ENCODE measurements around the gene CD63.
A peak's percentile ranks its signal among the peaks of the same experiment; 100 is the strongest.

The CD63 gene

GRCh38 chr12:55707841-55708694 is 20.7 kb downstream of the CD63 start, which contains the start of gene ITGA7:
TSS of gene ITGA7 (minus strand) at chr12:55707904. CDS start at chr12:55707682, 222 bp downstream.
- TF ChIP-seq, protein P1, sequence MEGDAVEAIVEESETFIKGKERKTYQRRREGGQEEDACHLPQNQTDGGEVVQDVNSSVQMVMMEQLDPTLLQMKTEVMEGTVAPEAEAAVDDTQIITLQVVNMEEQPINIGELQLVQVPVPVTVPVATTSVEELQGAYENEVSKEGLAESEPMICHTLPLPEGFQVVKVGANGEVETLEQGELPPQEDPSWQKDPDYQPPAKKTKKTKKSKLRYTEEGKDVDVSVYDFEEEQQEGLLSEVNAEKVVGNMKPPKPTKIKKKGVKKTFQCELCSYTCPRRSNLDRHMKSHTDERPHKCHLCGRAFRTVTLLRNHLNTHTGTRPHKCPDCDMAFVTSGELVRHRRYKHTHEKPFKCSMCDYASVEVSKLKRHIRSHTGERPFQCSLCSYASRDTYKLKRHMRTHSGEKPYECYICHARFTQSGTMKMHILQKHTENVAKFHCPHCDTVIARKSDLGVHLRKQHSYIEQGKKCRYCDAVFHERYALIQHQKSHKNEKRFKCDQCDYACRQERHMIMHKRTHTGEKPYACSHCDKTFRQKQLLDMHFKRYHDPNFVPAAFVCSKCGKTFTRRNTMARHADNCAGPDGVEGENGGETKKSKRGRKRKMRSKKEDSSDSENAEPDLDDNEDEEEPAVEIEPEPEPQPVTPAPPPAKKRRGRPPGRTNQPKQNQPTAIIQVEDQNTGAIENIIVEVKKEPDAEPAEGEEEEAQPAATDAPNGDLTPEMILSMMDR (IDR thresholded peaks at IDR 0.05; ENCODE audit: low read depth, low read length) = no peak
- DNase-seq (ENCODE audit: extremely low read depth, low read depth) = no peak

DNA sequence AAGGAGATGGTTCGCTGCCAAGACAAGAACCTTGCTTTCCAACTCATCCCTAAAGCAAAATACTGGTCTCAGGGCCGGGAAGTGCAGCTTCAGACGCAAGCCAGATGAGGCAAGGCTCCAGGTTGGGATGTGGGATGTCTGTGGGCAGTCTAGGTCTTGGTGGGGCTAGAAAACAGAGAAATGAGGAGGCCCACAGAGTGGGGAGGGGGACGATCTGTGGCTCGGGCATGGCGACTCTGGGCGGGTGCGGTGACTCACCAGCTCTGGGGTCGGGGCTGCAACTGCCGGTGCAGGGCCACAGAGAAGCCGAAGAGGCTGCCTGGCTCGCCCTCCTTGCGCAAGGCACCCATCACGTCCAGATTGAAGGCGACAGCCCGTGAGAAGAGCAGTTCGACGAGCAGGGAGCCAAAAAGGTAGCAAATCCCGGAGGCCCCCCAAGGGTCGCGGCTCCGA is 21.6 kb downstream of the CD63 start:
- TF ChIP-seq, protein P1 (IDR thresholded peaks at IDR 0.05; ENCODE audit: low read depth, low read length) = no peak
- DNase-seq (ENCODE audit: extremely low read depth, low read depth) = no peak

DNA sequence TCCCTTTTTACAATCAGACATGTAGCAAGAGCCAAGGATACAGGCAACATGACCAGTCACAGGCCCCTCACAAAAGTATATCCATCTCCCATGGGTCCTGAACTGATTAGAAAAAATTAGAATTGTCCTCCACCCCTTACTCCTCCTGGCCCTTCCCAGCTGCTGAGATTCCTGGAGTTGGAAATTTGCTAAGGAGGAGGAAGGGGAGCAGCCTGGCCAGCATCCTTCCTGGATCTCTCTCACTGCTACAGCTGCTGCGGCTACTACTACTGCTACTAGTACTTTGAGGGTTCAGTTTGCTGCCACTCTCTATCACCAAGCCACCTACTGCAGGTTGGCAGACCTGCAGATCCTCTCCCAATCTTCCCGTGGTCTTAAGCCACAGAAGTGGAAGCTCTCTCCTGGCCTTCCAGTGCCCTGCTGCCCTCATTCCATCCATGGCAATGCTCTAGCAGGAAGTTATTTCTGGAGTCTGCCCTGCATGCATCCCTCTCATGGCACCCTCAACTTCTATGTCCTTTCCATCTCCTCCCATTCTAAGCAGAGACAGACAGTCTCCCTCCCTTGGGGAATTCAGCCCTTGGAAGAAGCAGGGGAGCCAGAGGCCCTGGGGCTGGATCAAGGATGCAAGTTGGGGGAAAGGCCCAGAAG is 22.1 kb downstream of the CD63 start:
- no peak for DNase-seq (ENCODE audit: extremely low read depth, low read depth)

DNA sequence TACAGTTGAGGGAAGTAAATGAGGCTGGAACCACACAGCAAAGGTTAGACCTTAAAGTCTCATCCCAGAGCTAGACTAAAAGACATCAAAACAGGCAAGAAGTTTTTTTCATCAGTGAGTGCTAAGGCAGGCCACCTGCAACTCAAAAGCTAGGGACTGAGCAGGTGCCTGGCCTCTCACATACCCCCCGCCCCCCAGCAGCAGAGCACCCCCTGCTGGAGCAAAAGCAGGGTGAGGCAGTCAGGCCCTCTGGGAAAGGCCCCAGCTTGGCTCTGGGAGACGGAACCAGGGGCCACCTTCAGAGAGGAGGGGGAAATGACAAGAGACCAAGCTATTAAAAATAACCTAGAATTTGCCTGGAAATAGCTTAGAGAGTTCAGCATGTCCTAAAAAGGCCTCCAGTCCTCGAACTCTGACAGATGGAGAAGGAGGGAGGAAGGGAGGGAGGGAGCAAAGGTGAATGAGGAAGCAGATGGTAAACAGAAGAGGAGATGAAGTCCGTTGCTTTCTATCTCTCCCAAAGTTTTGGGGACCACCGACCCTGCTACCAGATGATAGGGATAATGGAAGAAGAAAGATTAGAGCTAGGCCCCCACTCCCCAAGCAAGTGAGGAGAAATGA is 22.9 kb downstream of the CD63 start:
- DNase-seq (ENCODE audit: extremely low read depth, low read depth) = no peak
- TF ChIP-seq, protein P1 (IDR thresholded peaks at IDR 0.05; ENCODE audit: low read depth, low read length) = peak; percentile 18

More for the DNA sequence above, 22.1 kb downstream of the CD63 start:
- TF ChIP-seq, protein P1 (IDR thresholded peaks at IDR 0.05; ENCODE audit: low read depth, low read length) = no peak

DNA sequence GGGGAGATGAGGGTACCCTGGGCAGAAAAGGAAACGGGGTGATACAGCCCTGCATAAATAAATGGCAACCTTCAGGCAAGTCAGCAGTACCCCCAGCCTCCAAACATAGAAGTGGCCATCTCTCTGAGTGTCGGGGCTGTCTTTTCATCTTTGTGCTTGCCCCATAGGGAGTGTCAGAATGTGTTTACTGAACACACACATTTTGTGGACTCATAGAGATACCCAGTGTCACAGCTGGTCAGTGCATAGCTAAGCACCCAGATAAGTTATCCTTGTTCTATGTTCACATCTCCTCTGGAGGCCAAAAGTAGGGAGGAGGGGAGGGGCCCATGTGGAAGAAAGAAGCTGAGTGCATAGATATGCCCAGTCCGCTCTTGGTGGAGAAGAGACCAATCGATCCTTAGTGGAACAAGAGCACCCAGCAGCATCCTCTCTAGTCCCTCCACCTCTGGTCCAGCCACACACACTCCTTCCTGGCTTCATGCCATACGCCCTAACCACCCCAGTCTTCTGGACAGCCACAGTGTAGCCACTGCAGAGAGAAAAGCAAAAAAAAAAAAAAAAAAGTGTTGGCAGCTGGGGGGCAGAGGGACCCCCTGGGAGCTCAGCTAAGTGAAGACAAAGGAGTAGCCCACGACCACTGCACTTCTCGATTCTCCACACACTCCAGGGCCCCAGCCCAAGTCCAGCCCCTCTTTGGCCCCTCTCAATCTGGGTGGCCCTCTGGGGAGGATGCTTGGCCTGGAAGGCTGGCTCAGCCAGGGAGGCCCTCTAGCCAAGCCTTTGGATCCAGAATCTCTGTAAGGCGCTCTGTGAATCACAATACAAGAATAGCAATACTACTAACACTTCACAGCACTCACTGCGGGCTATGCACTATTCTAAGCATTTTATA is 23.7 kb downstream of the CD63 start:
- no peak for DNase-seq (ENCODE audit: extremely low read depth, low read depth)
- TF ChIP-seq, protein P1 (IDR thresholded peaks at IDR 0.05; ENCODE audit: low read depth, low read length) = no peak

- no peak for DNase-seq (ENCODE audit: extremely low read depth, low read depth)
- TF ChIP-seq, protein P1 (IDR thresholded peaks at IDR 0.05; ENCODE audit: low read depth, low read length) = no peak
Measured at GRCh38 chr12:55703901-55704761, 24.7 kb downstream of the CD63 start.
